ENCODE results near the gene PRDM16. TPM values are rescaled to one million over a fixed set of nuclear protein-coding genes. Genes with fewer than 3 reads are reported as not detected.
A peak's percentile ranks its signal among the peaks of the same experiment; 100 is the strongest.

Gene PRDM16
- total and polyA plus RNA-seq, 2 of the 13 experiments (the other 11 are each of a cell fraction or from before 2014, with no cell fraction given): 0.15 to 0.81 TPM

- intact Hi-C loops (cut with micrococcal nuclease; ENCODE audit: unreplicated experiment): no loop called here
- ChIA-PET CTCF (ENCODE audit: low intra/inter-chr PET ratio, low total read pairs) (no interaction called here), POLR2A (interaction anchor here (1.0 to 2.0 kb wide), 2 partner anchors 16 to 19 kb away, joined by 3 to 4 read pairs; no protein-coding TSS in a partner anchor)
- ATAC-seq (no peak), DNase-seq (ENCODE audit: low spot score) (no peak), FAIRE-seq (no peak)
- in situ Hi-C loops (cut with HindIII; ENCODE audit: extremely low pct_ligation_motif_present, low pct_unique_long_range_greater_than_20kb): no loop called here
- Histone ChIP-seq H3K4me1 (ENCODE audit: insufficient read depth, low read length) (peaks cover 16% of the 10 kb centered on the region), H3K79me2 (ENCODE audit: insufficient read depth, low read length) (no peaks in the 10 kb centered on the region), H3K4me2 (ENCODE audit: low read depth, low read length) (no peak overlapping the region), H3K27me3 (ENCODE audit: control insufficient read depth in 1 of 2, insufficient read depth in 2 of 2, low read length in 2 of 2) (peaks cover 8 to 35% of the 10 kb centered on the region in 2 experiments), H3K9ac (ENCODE audit: insufficient read depth, low read depth, low read length) (no peak overlapping the region), H3K36me3 (replicated peaks in 1 of 2; ENCODE audit: control insufficient read depth in 1 of 2, insufficient read depth in 2 of 2, low read length in 2 of 2) (no peaks in the 10 kb centered on the region), H2AFZ (ENCODE audit: low read length) (no peak overlapping the region), H4K20me1 (ENCODE audit: insufficient read depth, low read length) (no peaks in the 10 kb centered on the region), H3K4me3 (replicated peaks in 1 of 3; ENCODE audit: insufficient read depth in 1 of 3, low read depth in 2 of 3, low read length in 3 of 3) (no peak overlapping the region), H3K27ac (ENCODE audit: extremely low read length, insufficient read depth, low read length) (no peak overlapping the region), H3K9me3 (ENCODE audit: low read length) (no peaks in the 10 kb centered on the region)
- WGBS (ENCODE audit: low lambda C conversion rate): 76% methylated on average over 7 of the region's 11 CpGs
- no TSS peak for BruUV-seq (replicated peaks)
- TF ChIP-seq FOXO4 (CRISPR knock-in tag; conservative IDR thresholded peaks at IDR 0.05) (0 out of 2 replicates have a peak, but pooled peaks have one; percentile 12), BHLHE40 (IDR thresholded peaks at IDR 0.05; ENCODE audit: low read length) (no peak), SSRP1 (CRISPR knock-in tag; IDR thresholded peaks at IDR 0.05) (no peak)
Observed at GRCh38 chr1:3364983-3365382, 296.0 kb downstream of the PRDM16 start.

- H3K27me3 ChIP-seq (ENCODE audit: control insufficient read depth in 1 of 2, insufficient read depth in 2 of 2, low read length in 2 of 2): peaks cover 8 to 35% of the 10 kb centered on the region in 2 experiments
- no peak overlapping the region for H3K4me3 ChIP-seq (replicated peaks in 1 of 3; ENCODE audit: insufficient read depth in 1 of 3, low read depth in 2 of 3, low read length in 3 of 3)
- no peak for TF ChIP-seq NFYC (CRISPR knock-in tag; IDR thresholded peaks at IDR 0.05)
- no peak for TF ChIP-seq ASH2L (IDR thresholded peaks at IDR 0.05; ENCODE audit: insufficient read length, low read depth, low read length)
- TF ChIP-seq TAF1 (CRISPR knock-in tag; IDR thresholded peaks at IDR 0.05): no peak
- TF ChIP-seq THAP8 (CRISPR knock-in tag; IDR thresholded peaks at IDR 0.05; ENCODE audit: borderline replicate concordance): no peak
- no peak for TF ChIP-seq ZNF350 (CRISPR knock-in tag; IDR thresholded peaks at IDR 0.05; ENCODE audit: borderline replicate concordance, low read depth)
- no peak for TF ChIP-seq MYC (CRISPR knock-in tag; IDR thresholded peaks at IDR 0.05; ENCODE audit: borderline replicate concordance)
- ChIA-PET POLR2A (interaction anchor here (1.0 kb wide), 1 partner anchor 20 kb away, joined by 3 read pairs; no protein-coding TSS in a partner anchor), CTCF (ENCODE audit: low intra/inter-chr PET ratio, low total read pairs) (no interaction called here)
- in situ Hi-C loops (cut with HindIII; ENCODE audit: extremely low pct_ligation_motif_present, low pct_unique_long_range_greater_than_20kb) (no loop called here), intact Hi-C loops (cut with micrococcal nuclease; ENCODE audit: unreplicated experiment) (no loop called here)
- no peak overlapping the region for H2AFZ ChIP-seq (ENCODE audit: low read length)
- FAIRE-seq (no peak), DNase-seq (ENCODE audit: low spot score) (no peak), ATAC-seq (no peak)
- H3K27ac ChIP-seq (ENCODE audit: extremely low read length, insufficient read depth, low read length): no peak overlapping the region
- H3K36me3 ChIP-seq (replicated peaks in 1 of 2; ENCODE audit: control insufficient read depth in 1 of 2, insufficient read depth in 2 of 2, low read length in 2 of 2): no peaks in the 10 kb centered on the region
- 83% methylated on average over 19 of the region's 22 CpGs for WGBS (ENCODE audit: low lambda C conversion rate)
- H3K79me2 ChIP-seq (ENCODE audit: insufficient read depth, low read length): no peaks in the 10 kb centered on the region
- H3K4me1 ChIP-seq (ENCODE audit: insufficient read depth, low read length): peaks cover 16% of the 10 kb centered on the region
- no peaks in the 10 kb centered on the region for H3K9me3 ChIP-seq (ENCODE audit: low read length)
- H3K4me2 ChIP-seq (ENCODE audit: low read depth, low read length): no peak overlapping the region
- no TSS peak for BruUV-seq (replicated peaks)
- H3K9ac ChIP-seq (ENCODE audit: insufficient read depth, low read depth, low read length): no peak overlapping the region
- no peaks in the 10 kb centered on the region for H4K20me1 ChIP-seq (ENCODE audit: insufficient read depth, low read length)
Observed at GRCh38 chr1:3365523-3366125, 296.6 kb downstream of the PRDM16 start.
